ENCODE results near the gene TUBA4B.

TUBA4B gene

GRCh38 chr2:219282943-219283581, 30.0 kb downstream of the TUBA4B start:
- Histone ChIP-seq H3K27me3 (ENCODE audit: insufficient read depth, poor library complexity, severe bottlenecking) (no peaks in the 10 kb centered on the region), H3K4me3 (ENCODE audit: severe bottlenecking) (no peak overlapping the region), H3K27ac (ENCODE audit: poor library complexity, severe bottlenecking) (no peak overlapping the region), H3K36me3 (ENCODE audit: low read depth) (peaks cover 35% of the 10 kb centered on the region), H3K9me3 (ENCODE audit: severe bottlenecking) (no peaks in the 10 kb centered on the region), H3K4me1 (ENCODE audit: insufficient read depth, poor library complexity, severe bottlenecking) (peaks cover 26% of the 10 kb centered on the region)
- no peak for ATAC-seq (ENCODE audit: low read depth)
- no peak for TF ChIP-seq CTCF (IDR thresholded peaks at IDR 0.05; ENCODE audit: poor library complexity, severe bottlenecking)
- no peak for DNase-seq (ENCODE audit: low spot score)

GRCh38 chr2:219284501-219285372, 31.7 kb downstream of the TUBA4B start:
- TF ChIP-seq CTCF (IDR thresholded peaks at IDR 0.05; ENCODE audit: poor library complexity, severe bottlenecking), result no peak
- Histone ChIP-seq H3K4me3 (ENCODE audit: severe bottlenecking) (no peak overlapping the region), H3K27me3 (ENCODE audit: insufficient read depth, poor library complexity, severe bottlenecking) (no peaks in the 10 kb centered on the region), H3K9me3 (ENCODE audit: severe bottlenecking) (no peaks in the 10 kb centered on the region), H3K27ac (ENCODE audit: poor library complexity, severe bottlenecking) (peak overlapping the region; percentile 79), H3K36me3 (ENCODE audit: low read depth) (peaks cover 35% of the 10 kb centered on the region), H3K4me1 (ENCODE audit: insufficient read depth, poor library complexity, severe bottlenecking) (peaks cover 24% of the 10 kb centered on the region)
- ATAC-seq (ENCODE audit: low read depth) (no peak), DNase-seq (ENCODE audit: low spot score) (no peak)

- H3K27me3 ChIP-seq (ENCODE audit: insufficient read depth, poor library complexity, severe bottlenecking), result no peaks in the 10 kb centered on the region
- no peak for TF ChIP-seq CTCF (IDR thresholded peaks at IDR 0.05; ENCODE audit: poor library complexity, severe bottlenecking)
- peaks cover 34% of the 10 kb centered on the region for H3K36me3 ChIP-seq (ENCODE audit: low read depth)
- no peak overlapping the region for H3K4me3 ChIP-seq (ENCODE audit: severe bottlenecking)
- ATAC-seq (ENCODE audit: low read depth), result no peak
- H3K27ac ChIP-seq (ENCODE audit: poor library complexity, severe bottlenecking), result peak overlapping the region; percentile 79
- DNase-seq (ENCODE audit: low spot score), result no peak
- peaks cover 26% of the 10 kb centered on the region for H3K4me1 ChIP-seq (ENCODE audit: insufficient read depth, poor library complexity, severe bottlenecking)
- H3K9me3 ChIP-seq (ENCODE audit: severe bottlenecking), result no peaks in the 10 kb centered on the region
These were observed 32.3 kb downstream of the TUBA4B start for GRCh38 chr2:219285373-219285735.

GRCh38 chr2:219285894-219286425, 32.9 kb downstream of the TUBA4B start:
- H3K27ac ChIP-seq (ENCODE audit: poor library complexity, severe bottlenecking), result peak overlapping the region; percentile 79
- no peaks in the 10 kb centered on the region for H3K27me3 ChIP-seq (ENCODE audit: insufficient read depth, poor library complexity, severe bottlenecking)
- H3K4me1 ChIP-seq (ENCODE audit: insufficient read depth, poor library complexity, severe bottlenecking), result peaks cover 27% of the 10 kb centered on the region
- no peak for TF ChIP-seq CTCF (IDR thresholded peaks at IDR 0.05; ENCODE audit: poor library complexity, severe bottlenecking)
- H3K36me3 ChIP-seq (ENCODE audit: low read depth), result peaks cover 28% of the 10 kb centered on the region
- peak; percentile 84 for DNase-seq (ENCODE audit: low spot score)
- H3K4me3 ChIP-seq (ENCODE audit: severe bottlenecking), result no peak overlapping the region
- H3K9me3 ChIP-seq (ENCODE audit: severe bottlenecking), result no peaks in the 10 kb centered on the region
- peak; percentile 85 for ATAC-seq (ENCODE audit: low read depth)

Measured in RWPE2 (cell line).